ENCODE measurements around the gene ARFGEF3.

Gene ARFGEF3

GRCh38 chr6:138242987-138243592, 81.4 kb downstream of the ARFGEF3 start:
- DNase-seq (ENCODE audit: low spot score): no peak

GRCh38 chr6:138245751-138246150, 84.0 kb downstream of the ARFGEF3 start:
- no peak for DNase-seq (ENCODE audit: low spot score)

DNA sequence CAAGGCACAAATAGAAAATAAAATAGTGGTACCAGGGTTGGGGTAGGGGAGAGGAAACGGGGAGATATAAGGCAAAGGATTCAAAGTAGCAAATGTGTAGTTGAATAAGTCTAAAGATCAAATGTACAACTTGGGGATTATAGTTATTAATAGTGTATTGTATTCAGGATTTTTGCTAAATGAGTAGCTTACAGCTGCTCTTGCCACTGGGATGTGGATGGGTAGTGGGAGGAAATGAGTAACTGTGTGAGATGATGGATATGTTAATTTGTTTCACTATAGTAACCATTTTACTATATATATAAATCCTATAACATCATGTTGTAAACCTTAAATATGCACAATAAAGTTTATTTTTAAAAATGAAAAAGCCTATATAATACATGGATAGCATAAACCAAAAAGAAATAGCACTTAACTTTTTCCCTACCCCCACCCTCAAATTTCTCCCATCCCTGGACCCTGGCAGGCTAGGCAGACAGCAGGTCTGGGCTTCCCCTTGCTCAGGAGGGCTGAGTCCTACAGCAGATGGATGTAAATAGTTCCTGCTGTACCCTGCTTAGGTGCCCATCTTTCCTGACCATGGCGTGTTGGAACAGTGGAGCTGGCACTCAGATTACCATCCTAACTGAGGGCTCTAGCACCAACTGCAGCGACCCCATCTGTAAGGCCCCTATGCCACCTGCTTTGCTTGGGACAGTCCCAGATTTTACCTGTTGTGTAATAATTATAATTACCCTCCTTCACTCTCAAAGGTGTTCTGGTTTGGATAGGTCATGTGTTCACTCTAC, 85.1 kb downstream of the ARFGEF3 start:
- DNase-seq (ENCODE audit: low spot score): no peak

DNA sequence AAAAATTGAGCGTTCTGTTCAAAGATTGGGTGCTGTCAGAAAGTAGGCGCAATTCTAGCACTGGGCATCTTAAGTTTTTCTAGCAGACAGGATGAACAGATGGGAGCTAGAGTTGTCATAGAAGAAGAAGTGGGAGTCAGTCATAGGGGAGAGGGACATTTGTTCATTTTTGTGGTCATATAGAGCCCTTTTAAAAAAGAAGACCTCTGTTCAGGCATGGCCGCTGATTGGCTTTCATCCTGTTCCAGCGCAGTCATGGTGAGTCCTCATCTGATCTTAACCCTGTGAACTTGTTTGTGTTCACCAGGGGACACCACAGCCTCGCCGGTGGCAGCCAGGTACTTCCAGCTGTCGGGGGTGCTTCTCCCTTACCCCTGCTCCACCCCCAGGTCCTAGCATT, 86.3 kb downstream of the ARFGEF3 start:
- DNase-seq (ENCODE audit: low spot score): no peak

DNA sequence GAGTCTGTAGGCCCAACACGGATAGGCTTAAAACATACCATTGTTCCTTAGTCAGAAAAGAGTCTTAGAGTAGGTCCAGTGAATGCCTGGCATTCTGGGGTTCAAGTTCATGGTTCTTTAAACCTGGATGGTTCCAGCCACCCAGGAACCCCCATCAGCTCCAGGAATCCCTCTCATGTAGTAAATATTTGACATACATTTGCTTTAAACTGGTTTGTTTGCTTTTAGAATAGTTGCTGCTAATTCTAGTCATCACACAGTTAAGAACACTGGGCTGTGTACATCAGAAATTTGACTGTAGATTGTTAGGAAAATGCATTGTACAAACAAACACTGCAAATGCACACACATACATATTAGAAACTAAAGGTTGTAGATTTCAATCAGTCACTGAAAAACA, 87.1 kb downstream of the ARFGEF3 start:
- no peak for DNase-seq (ENCODE audit: low spot score)

- DNase-seq (ENCODE audit: low spot score): no peak
Observed at GRCh38 chr6:138250053-138250452, 88.3 kb downstream of the ARFGEF3 start.

DNA sequence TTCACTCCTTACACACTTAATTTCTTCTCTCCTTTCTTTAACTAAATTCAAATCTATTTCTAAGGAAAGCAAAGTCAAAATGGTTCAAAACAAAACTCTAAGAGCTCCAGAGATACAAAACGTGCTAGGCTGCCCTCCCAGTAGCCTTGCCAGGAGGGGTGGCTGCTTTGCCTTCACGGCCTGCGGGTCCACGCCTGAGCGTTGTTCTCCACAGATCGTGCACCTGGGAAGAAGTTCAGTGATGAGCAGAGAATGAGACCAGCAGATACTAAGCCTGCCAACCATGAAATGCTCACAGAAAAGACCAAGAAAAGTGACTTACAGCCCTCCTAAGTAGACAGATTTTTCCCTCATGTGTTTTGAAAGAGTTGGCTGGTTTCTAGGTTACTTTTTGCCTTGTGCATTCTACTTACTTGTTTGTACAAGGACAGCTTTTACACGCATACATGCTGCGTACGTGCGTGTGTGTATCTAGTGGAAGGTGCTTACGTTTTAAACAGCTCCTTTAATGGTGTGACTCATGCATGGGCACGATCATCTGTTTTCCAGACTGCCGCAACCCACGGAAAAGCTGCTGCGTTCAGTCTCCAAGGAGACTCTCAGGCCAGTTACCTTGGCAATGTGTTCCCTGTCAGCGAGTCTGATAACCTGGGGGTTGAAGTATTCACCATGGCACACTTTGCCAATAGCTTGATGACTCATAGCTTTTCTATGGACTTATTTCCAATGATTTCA, 88.9 kb downstream of the ARFGEF3 start:
- DNase-seq (ENCODE audit: low spot score): peak; percentile 78

GRCh38 chr6:138253731-138254130, 92.0 kb downstream of the ARFGEF3 start:
- no peak for DNase-seq (ENCODE audit: low spot score)

DNA sequence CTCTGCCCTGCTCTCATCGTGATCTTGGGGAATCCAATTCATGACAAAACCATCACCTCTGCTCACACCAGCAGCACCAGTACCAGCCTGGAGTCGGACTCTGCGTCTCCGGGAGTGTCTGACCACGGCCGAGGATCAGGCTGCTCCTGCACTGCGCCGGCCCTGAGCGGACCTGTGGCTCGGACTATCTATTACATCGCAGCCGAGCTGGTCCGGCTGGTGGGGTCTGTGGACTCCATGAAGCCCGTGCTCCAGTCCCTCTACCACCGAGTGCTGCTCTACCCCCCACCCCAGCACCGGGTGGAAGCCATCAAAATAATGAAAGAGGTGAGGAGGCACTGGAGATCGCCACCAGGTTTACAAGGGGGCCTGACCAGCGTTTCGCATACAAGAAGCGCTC, 93.7 kb downstream of the ARFGEF3 start:
- no peak for DNase-seq (ENCODE audit: low spot score)

GRCh38 chr6:138257638-138258040, 95.9 kb downstream of the ARFGEF3 start:
- no peak for DNase-seq (ENCODE audit: low spot score)

DNA sequence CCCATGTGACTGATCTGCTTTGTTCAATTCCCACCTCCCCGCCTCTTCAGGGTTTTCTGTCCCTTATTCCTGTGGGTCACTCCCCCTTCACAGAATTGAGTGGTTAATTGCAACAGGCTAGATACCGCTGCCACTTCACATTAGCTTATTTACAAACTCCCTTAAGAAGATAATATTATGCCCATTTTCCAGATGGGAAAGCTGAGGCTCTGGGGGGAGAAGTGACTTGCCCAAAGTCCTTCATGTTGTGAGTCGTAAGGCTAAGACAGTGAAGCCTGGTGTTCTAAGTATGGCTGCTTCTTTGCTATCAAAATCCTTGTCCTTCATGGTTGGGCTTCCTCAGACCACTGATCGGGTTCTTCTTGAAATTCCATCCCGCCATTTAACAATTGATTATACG, 96.5 kb downstream of the ARFGEF3 start:
- DNase-seq (ENCODE audit: low spot score): no peak

DNA sequence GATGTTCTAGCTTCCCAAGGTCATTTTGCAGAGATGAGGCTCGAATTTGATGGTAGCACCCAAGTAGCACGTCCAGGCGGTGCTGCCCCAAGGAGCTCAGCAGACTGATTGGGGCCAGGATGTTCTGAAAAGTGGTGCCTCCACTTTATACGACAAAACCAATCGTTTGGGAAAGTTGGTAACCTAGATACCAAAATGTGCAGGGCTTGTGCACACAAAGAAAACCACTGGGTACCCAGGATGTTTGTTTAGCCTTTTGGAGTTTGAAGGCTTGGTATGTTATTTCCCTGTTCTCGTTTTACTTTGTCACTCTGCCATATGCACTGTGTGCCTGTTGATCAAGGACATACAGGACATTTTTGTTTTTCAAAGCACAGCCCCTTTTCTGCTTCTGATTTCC, 97.3 kb downstream of the ARFGEF3 start:
- DNase-seq (ENCODE audit: low spot score): no peak

DNA sequence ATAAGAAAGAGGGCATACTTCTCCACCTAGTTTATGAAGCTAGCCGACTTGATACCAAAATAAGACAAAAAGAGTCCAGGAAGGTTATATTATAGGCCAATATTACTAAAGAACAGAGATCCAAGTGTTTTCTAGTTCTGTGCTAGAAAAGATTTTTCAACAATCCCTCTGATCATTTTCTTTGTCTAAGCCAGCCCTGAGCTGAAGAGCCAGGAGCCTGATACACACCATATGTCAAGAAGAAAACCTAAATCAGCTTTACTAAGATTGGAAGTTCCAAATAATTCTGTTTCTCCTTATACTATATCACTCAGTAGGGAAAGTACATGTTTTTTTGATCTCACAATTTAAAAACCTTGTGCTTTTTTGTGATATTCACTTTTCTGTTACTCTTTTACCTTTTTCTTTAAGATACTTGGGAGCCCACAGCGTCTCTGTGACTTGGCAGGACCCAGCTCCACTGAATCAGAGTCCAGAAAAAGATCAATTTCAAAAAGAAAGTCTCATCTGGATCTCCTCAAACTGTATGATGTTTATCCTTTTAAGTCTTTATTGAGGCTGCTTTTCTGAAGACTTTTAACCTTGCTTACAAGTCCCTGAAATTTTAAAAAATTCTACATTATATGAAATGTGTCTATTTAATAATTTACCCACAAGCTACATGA, 99.5 kb downstream of the ARFGEF3 start:
- no peak for DNase-seq (ENCODE audit: low spot score)

- DNase-seq (ENCODE audit: low spot score): no peak
Observed at GRCh38 chr6:138263963-138264362, 102.2 kb downstream of the ARFGEF3 start.

DNA sequence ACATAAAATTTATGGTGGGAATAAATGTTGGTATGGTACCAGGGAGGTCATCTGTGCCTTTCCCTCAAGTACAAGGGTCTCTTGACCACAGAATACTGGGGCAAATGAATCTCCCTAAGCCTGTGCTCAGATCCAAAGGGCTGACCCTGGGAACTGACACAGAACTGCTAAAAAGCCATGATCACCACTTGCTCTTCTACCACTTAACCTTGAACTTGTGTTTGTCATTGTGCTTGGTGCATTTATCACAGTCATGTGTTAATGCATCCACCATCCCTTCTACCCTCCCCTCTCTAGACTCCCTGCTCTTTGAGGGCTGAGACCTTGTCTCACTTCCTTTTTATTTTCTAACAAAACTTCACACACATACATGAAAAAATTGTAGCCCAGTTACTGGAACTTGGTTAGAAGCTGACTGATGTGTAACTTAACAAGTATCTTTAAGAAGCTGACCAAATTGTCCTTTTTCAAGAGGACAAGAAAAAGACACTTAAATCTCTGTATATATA, 102.7 kb downstream of the ARFGEF3 start:
- no peak for DNase-seq (ENCODE audit: low spot score)

DNA sequence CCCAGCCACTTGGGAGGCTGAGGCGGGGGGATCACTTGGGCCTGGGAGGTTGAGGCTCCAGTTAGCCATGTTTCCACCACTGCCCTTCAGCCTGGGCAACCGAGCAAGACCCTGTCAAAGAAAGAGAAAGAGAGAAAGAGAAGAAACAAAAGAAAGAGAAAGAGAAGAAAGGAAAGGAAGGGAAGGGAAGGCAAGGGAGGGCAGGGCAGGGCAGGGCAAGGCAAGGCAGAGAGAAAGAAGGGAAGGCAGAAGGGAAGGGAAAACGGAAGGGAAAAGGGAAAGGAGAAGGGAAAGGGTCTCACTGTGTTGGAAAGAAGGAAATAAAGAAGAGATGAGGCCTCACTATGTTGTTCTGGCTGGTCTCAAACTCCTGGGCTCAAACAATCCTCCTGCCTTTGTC, 104.4 kb downstream of the ARFGEF3 start:
- DNase-seq (ENCODE audit: low spot score): no peak

- no peak for DNase-seq (ENCODE audit: low spot score)
Observed at GRCh38 chr6:138267971-138268895, 106.5 kb downstream of the ARFGEF3 start.

- DNase-seq (ENCODE audit: low spot score): no peak
Observed at GRCh38 chr6:138271451-138271850, 109.7 kb downstream of the ARFGEF3 start.

GRCh38 chr6:138272533-138273315, 111.0 kb downstream of the ARFGEF3 start:
- no peak for DNase-seq (ENCODE audit: low spot score)

DNA sequence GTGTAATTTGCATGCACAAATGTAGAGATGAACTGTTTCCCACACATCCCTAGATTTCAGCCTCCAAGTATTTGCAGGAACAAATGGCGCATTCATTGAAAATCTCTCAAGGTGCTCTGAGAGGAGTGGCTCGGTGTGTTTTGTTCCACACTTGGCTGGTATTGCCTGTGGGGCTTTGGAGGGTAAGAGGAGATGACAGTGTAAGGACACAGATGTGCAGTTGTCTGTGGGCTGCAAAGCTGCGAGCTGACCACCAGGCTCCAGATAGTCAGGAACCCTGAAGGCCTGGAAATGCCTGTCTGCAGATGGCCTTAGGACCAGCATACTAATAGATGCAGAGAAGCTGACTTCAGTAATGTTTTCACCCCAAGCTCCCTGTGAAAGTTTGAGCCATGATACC, 114.2 kb downstream of the ARFGEF3 start:
- DNase-seq (ENCODE audit: low spot score): no peak

All from AG08395 (cell line).